ENCODE measurements around the gene CHST9.
"Not testable (repeated sequence)": the region's sequence is repeated elsewhere in the genome, so short reads cannot be mapped to it uniquely, and the experiment has no call there.

CHST9 gene

GRCh38 chr18:27171993-27172392, 13.1 kb downstream of the CHST9 start:
- DNase-seq = no peak

- no peak for DNase-seq
Observed at GRCh38 chr18:27165412-27165811, 19.7 kb downstream of the CHST9 start.

GRCh38 chr18:27164905-27165304, 20.2 kb downstream of the CHST9 start:
- no peak for DNase-seq

- not testable (repeated sequence) for DNase-seq
Observed at GRCh38 chr18:27163197-27163716, 21.9 kb downstream of the CHST9 start.

GRCh38 chr18:27149240-27149639, 35.9 kb downstream of the CHST9 start:
- not testable (repeated sequence) for DNase-seq

- no peak for DNase-seq
Observed at GRCh38 chr18:27144672-27145071, 40.4 kb downstream of the CHST9 start.

- DNase-seq = no peak
Observed at GRCh38 chr18:27143580-27144287, 41.4 kb downstream of the CHST9 start.

DNA sequence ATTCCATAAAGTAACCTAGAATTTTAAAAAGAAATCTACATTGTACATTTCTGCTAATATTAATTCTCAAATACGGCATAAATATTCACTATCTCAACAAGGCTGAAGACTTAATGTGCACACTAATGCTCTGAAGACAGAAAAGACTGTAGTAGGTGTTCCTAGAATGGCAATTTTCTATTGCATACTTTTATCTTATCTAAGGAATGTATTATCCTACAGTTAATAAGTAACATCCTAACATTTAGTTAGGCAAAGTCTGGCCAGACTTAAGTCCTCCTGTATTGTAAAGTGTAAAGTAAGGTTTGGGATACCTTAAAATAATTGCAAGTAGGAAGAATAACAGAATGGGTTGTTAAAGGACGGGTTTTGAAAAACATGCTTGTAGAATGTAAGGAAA, 42.2 kb downstream of the CHST9 start:
- DNase-seq = no peak

- no peak for DNase-seq
Observed at GRCh38 chr18:27141876-27142275, 43.2 kb downstream of the CHST9 start.

DNA sequence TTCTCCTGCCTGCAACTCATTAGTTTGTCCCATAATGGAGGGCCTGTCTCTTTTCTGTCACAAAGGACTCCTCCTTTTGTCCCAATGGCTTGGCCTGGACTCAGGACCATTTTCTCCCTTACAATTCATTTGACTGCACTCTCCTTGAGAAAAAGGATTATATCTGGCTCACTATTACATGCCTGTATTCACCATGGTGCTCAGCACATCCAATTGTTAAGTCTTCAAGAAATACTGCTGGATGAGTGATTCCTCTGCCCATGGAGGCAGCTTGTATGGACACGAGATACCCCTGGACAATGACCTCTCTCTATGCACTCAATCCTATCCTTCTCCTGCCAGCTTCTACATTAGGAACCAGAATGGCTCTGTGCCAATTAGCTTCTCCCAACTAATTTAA, 47.0 kb downstream of the CHST9 start:
- DNase-seq = no peak

DNA sequence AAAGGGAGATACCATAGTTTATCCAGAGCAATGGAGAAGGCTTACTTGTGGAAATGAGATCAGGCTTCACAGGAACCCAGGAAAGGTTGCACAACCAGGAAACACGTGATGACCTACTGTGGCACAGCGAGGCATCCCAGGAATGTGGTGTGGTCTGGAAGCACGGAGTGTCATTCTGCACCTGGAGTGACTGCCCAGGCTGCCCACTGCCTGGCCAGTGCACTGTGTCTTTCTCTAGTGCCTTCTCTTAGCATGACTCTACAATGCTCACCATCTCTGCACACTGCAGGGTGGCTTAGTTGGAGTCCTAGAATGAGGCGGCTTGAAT, 48.9 kb downstream of the CHST9 start:
- no peak for DNase-seq

DNA sequence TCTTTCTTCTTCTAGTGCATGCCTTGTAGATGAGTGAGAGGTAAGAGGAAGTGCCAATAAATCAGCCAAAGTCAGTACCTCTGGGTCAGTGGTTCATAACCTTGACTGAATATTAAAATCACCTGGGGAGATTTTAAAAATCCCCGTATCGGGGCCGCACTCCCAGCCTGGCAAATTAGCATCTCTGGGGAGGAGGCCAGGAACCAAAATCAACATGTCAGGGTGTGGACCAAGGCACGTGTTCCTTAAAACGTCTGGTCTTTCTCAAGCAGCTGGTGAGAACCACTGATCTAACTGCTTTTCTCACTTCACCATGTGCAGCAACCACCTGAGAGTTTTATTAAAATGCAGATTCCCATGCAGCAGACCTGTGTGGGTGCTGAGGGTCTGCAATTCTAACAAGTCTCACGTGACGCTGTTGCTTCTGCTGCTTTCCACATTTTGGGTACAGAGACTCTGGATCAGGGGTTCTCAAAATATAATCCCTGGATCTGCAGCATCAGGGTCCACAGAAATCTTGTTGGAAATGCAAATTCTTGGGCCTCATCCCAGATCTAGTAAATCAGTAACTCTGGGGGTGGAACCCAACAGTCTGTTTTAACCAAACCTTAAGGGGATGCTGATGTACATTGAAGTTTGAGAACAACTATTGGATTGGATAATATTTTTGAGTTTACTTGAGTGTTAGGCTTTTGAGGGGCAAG, 49.5 kb downstream of the CHST9 start:
- DNase-seq = no peak

GRCh38 chr18:27130065-27130630, 55.0 kb downstream of the CHST9 start:
- DNase-seq = no peak

- no peak for DNase-seq
Observed at GRCh38 chr18:27124196-27124595, 60.9 kb downstream of the CHST9 start.

GRCh38 chr18:27121108-27121507, 64.0 kb downstream of the CHST9 start:
- DNase-seq = no peak

- DNase-seq = no peak
Observed at GRCh38 chr18:27120246-27120645, 64.9 kb downstream of the CHST9 start.

DNA sequence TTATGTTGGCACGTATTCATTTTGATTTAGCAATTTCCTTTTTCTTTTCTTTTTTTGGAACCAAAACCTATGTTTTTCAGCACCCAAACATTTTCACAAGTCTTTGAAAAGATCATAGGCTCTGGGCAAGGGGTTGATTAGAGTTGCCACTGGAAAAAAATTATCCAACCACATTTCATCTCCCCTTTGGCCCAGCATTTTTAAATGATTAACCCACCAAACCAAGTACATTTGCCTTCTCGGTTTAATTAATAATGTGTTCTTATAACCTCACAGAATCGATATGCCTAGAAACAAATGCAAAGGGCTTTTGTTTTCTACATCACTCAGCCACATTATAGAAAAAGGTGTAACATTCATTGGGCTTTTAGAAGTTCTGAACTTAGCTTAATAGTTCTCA, 66.1 kb downstream of the CHST9 start:
- DNase-seq = no peak

- DNase-seq = no peak
Observed at GRCh38 chr18:27114842-27115241, 70.3 kb downstream of the CHST9 start.

DNA sequence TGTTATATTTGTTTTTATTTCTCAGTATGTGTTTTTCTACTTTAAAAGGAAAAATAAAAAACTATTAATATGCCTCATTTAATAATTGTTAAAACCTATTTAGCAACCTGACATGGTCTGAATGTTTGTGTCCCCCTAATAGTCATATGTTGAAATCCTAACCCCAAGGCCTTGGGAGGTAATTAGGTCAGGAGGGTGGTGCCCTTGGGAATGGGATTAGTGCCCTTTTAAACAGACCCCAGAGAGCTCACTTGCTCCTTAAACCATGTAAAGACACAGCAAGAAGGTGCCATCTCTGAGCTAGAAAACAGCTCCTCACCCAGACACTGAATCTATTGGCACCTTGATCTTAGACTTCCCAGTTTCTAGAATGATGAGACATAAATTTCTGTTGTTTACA, 71.8 kb downstream of the CHST9 start:
- DNase-seq = no peak

DNA sequence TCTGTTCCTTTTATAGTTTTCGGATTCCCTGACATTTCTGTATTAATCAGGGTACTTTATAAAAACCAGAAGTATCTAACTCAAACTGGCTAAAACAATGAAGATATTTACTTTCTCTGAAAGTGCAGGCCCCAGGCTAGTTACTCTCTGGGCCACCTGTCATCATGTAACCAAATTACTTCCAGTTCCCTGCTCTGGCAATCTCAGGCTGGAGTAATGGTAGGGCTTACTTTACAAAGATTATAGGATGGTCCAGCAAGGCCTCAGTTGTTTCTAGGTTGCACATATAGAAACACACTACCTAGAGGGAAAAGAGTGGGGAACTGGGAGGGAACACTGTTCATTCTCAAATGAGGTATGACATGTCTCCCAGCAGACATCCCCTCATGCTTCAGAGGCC, 74.8 kb downstream of the CHST9 start:
- no peak for DNase-seq

DNA sequence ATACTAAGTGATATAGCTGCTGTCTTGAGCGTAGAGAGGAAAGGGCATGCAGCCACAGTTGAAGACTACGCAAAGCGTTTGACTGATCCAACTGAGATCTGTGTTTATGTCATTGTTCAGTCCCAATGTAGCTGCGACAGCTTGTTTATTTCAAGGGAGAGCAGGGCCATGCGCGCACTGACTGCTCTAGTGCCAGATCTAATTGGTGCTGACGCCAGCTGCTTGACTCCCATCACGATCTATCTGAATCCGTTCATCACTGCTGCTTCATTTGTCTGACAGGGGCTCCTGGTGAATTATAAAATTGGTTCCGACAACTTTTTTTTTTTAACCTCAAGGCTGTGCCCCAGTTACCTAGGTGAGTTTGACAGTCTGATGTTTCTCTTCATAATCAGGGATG, 75.7 kb downstream of the CHST9 start:
- no peak for DNase-seq

DNA sequence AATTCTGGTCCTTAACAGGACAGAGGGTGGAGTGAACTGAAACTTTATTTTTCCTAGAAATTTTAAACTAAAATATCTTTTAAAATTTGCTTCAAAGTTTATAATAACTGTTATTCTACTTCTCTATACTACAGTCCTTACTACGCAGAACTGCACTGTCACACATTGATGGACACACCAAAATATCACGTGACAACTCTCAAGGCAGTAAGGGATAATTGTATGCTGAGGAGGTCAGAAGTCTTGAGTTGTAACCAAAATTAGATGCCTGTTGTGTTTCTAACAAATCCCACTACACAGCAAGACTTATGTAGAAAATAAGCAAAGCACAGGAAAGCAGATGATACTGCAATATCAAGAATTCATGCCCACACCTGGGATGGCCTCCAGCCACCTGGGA, 76.3 kb downstream of the CHST9 start:
- DNase-seq = no peak

DNA sequence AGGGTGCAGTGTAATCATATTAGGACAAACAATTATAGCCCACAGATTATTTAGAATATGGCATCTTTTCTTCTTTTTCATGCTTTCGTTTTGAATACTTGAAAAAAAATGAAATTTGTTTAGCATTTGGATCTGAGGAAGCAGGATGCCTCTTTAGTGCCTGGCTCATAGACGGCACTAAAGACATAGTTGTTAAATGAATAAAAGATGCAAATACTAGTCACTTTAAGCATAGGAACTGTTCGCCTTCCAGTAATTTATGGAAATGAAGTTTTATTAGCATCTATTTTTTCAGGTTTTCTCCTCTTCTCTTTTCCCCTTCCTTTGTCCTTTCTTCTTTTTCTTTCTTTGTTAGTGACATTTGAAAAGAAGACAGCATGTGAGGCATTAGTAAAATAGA, 80.4 kb downstream of the CHST9 start:
- no peak for DNase-seq

GRCh38 chr18:27094621-27095020, 90.5 kb downstream of the CHST9 start:
- DNase-seq = no peak
